Gastroesophageal sphincter (tissue), 4 donors: Measurements from ENCODE around the gene SPRYD3. TPM values are rescaled to one million over a fixed set of nuclear protein-coding genes. Genes with fewer than 3 reads are reported as not detected.

Experiments
- ATAC-seq: fragments of 150-250 bp; one replicate; pipeline ENCODE4 v1.9.1; 2016; ENCODE audit warnings: mild to moderate bottlenecking, moderate library complexity
- H3K27ac ChIP-seq, 4 donors: fragments of 200-600 bp; sonication (generic) in 3 of 4; 1 replicate in 3 of 4; 2 replicates in 1 of 4; pipeline ENCODE4 v1.5.1; 2016 to 2019
- H3K27me3 ChIP-seq: fragments of 200-600 bp; sonication (generic); one replicate; pipeline ENCODE4 v1.5.1; 2019
- H3K36me3 ChIP-seq, 2 donors: fragments of 200-600 bp; sonication (generic); one replicate each; pipeline ENCODE4 v1.5.1; 2019; ENCODE audit warnings: control low read depth in 1 of 2
- H3K4me1 ChIP-seq, 3 donors: fragments of 200-600 bp; sonication (generic); 1 replicate in 2 of 3; 2 replicates in 1 of 3; pipeline ENCODE4 v1.5.1; 2016 to 2019; ENCODE audit warnings: control low read depth in 2 of 3
- H3K4me3 ChIP-seq, 2 donors: fragments of 200-600 bp; sonication (generic); one replicate each; pipeline ENCODE4 v1.5.1; 2019; ENCODE audit warnings: mild to moderate bottlenecking in 1 of 2, moderate library complexity in 1 of 2
- H3K9me3 ChIP-seq, 3 donors: fragments of 200-600 bp; sonication (generic); one replicate each; pipeline ENCODE4 v1.5.1; 2017 to 2019; ENCODE audit warnings: control low read depth in 2 of 3
- EP300 ChIP-seq: sonication (generic); formaldehyde crosslinking; IDR thresholded peaks from one replicate; pipeline ENCODE4 v1.6.1; 2017; ENCODE audit warnings: antibody characterized with exemption, mild to moderate bottlenecking
- POLR2A ChIP-seq, 2 donors: fragments of 450-650 bp; IDR thresholded peaks; one replicate each; pipeline ENCODE4 v1.6.1; 2017; ENCODE audit warnings: antibody characterized with exemption in 2 of 2, mild to moderate bottlenecking in 2 of 2, moderate library complexity in 1 of 2
- POLR2AphosphoS5 ChIP-seq: sonication (generic); formaldehyde crosslinking; IDR thresholded peaks from one replicate; pipeline ENCODE4 v1.6.1; 2017; ENCODE audit warnings: antibody characterized with exemption
- WGBS, 2 donors: methylation state at CpG; one replicate each; pipeline ENCODE4 v1.1.5; 2018; ENCODE audit warnings: low coverage in 1 of 2; 5-methylcytosine and 5-hydroxymethylcytosine counted together
- total RNA-seq, 4 donors: library from RNA; depleted of rRNA; stranded (reverse); fragments of >200 nt; gene quantifications; one replicate each; pipeline ENCODE4 v1.1.0, GENCODE V29; 2016
- TF ChIP-seq, protein P1 (sequence below), 4 experiments: fragments of 200-600 bp in 2 of 4; fragments of 450-650 bp in 2 of 4; sonication (generic) in 1 of 4; IDR thresholded peaks; one replicate each; pipeline ENCODE4 v1.5.1; 2017 to 2019; ENCODE audit warnings: antibody characterized with exemption in 4 of 4, mild to moderate bottlenecking in 2 of 4, moderate library complexity in 2 of 4

Gene SPRYD3
- total RNA-seq, 4 donors from 2014 or later: 79.1 to 137 (median 110) TPM

DNA sequence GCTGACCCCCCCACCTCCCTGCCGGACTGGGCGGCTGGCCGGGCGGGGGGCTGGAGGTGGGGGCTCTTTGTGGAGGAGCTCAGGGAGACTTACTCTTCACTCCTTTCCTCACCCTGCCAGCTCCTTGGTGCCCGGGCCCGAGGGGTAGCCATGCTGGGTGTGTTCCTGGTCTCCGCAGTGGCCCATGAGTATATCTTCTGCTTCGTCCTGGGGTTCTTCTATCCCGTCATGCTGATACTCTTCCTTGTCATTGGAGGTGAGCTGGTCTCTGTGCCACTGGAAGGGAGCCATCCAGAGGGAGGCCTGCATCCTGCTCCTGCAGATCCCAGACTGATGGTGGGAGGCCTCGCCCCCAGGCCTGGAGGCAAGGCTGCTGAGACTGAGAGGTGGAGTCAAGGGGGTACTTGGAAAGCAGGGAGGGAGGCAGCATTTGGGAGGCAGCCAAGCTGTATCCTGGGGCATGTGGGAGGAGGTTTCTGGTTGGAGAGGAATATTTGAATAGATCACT is 43.8 kb upstream of the SPRYD3 start:
- Histone ChIP-seq H3K27me3 (no peaks in the 10 kb centered on the region), H3K27ac (no peak overlapping the region), H3K9me3 (no peaks in the 10 kb centered on the region), H3K4me3 (no peak overlapping the region), H3K36me3 (no peaks in the 10 kb centered on the region), H3K4me1 (no peaks in the 10 kb centered on the region)
- TF ChIP-seq, protein P1, sequence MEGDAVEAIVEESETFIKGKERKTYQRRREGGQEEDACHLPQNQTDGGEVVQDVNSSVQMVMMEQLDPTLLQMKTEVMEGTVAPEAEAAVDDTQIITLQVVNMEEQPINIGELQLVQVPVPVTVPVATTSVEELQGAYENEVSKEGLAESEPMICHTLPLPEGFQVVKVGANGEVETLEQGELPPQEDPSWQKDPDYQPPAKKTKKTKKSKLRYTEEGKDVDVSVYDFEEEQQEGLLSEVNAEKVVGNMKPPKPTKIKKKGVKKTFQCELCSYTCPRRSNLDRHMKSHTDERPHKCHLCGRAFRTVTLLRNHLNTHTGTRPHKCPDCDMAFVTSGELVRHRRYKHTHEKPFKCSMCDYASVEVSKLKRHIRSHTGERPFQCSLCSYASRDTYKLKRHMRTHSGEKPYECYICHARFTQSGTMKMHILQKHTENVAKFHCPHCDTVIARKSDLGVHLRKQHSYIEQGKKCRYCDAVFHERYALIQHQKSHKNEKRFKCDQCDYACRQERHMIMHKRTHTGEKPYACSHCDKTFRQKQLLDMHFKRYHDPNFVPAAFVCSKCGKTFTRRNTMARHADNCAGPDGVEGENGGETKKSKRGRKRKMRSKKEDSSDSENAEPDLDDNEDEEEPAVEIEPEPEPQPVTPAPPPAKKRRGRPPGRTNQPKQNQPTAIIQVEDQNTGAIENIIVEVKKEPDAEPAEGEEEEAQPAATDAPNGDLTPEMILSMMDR (IDR thresholded peaks at IDR 0.05): no peak
- TF ChIP-seq POLR2A (IDR thresholded peaks at IDR 0.05): no peak
- no peak for TF ChIP-seq EP300
- TF ChIP-seq POLR2AphosphoS5: no peak
- 80% methylated on average over 1 of the region's 10 CpGs; no CpG with 5 or more reads in 1 of the 2 donors for WGBS, 2 donors
- ATAC-seq: no peak

DNA sequence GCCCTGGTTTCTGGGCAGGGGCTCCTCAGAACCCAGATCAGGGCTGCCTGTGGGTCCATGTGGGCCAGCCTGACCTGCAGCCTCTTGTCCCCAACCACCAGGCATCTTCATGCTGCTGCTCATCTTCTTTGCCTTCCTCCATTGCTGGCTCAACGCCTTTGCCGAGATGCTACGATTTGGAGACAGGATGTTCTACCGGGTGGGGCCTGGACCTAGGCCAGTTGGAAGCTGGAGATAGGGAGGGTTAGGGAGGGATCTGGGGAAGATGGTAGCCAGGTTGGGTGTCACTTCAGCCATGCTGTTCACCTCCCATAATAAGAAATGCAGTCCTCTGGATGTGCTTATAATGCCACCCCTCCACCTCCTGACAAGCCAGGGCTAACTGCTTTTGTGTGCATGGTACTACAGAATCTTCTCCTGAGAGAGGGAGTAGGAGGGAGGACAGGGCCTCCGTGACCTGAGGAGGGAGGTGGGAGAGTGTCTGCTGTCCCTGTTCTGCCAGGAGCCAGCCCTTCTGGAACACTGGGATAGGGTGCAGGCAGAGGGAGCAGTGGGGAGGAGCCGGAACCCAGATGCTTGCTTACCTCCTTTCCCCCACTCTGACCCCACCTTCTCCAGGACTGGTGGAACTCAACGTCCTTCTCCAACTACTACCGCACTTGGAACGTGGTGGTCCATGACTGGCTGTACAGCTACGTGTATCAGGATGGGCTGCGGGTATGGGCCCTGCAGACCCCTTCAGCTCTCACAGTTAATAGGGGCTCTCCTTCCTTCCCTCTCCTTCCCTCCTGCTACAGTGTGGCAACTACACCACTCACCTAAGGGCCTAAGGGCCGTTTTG is 41.7 kb upstream of the SPRYD3 start:
- WGBS, 2 donors: 78 to 81% methylated on average over 7 to 11 of the region's 12 CpGs
- no peak overlapping the region for H3K4me3 ChIP-seq
- TF ChIP-seq POLR2AphosphoS5 (no peak), EP300 (no peak)
- TF ChIP-seq, protein P1 (IDR thresholded peaks at IDR 0.05): no peak
- no peaks in the 10 kb centered on the region for H3K36me3 ChIP-seq
- H3K9me3 ChIP-seq: no peaks in the 10 kb centered on the region
- peaks cover 0 to 10% (median 3%) of the 10 kb centered on the region in 3 donors for H3K4me1 ChIP-seq
- H3K27ac ChIP-seq: no peak overlapping the region
- ATAC-seq: no peak
- H3K27me3 ChIP-seq: no peaks in the 10 kb centered on the region

DNA sequence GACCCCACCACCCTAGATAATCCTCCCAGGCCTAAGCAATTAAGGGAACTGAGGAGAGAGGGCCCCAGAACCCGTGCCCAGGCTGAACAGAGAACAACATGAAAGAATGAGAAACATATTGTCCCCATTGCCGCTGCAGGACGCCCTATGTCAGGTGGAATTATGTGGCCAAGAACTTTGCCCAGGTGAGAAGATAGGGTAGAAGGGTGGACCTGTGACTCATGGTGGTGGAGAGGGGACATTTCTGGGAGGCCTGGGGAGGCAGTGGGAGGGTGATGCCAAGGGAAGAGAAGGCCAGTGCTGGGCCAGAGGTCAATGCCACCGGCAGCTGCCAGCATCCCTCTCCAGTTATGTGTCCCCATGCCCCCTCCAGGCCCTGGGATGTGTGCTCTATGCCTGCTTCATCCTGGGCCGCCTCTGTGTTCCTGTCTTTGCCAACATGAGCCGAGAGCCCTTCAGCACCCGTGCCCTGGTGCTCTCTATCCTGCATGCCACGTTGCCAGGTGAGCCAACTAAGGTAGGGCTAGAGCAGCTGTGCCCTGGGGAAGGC is 39.6 kb upstream of the SPRYD3 start:
- H3K4me1 ChIP-seq: peaks cover 0 to 17% (median 3%) of the 10 kb centered on the region in 3 donors
- H3K4me3 ChIP-seq: no peak overlapping the region
- 90% methylated on average over 2 to 6 of the region's 8 CpGs for WGBS, 2 donors
- H3K36me3 ChIP-seq: no peaks in the 10 kb centered on the region
- no peaks in the 10 kb centered on the region for H3K27me3 ChIP-seq
- H3K27ac ChIP-seq: no peak overlapping the region
- ATAC-seq: no peak
- no peaks in the 10 kb centered on the region for H3K9me3 ChIP-seq
- TF ChIP-seq, protein P1 (IDR thresholded peaks at IDR 0.05): no peak
- no peak for TF ChIP-seq POLR2AphosphoS5
- TF ChIP-seq POLR2A (IDR thresholded peaks at IDR 0.05): no peak
- no peak for TF ChIP-seq EP300

DNA sequence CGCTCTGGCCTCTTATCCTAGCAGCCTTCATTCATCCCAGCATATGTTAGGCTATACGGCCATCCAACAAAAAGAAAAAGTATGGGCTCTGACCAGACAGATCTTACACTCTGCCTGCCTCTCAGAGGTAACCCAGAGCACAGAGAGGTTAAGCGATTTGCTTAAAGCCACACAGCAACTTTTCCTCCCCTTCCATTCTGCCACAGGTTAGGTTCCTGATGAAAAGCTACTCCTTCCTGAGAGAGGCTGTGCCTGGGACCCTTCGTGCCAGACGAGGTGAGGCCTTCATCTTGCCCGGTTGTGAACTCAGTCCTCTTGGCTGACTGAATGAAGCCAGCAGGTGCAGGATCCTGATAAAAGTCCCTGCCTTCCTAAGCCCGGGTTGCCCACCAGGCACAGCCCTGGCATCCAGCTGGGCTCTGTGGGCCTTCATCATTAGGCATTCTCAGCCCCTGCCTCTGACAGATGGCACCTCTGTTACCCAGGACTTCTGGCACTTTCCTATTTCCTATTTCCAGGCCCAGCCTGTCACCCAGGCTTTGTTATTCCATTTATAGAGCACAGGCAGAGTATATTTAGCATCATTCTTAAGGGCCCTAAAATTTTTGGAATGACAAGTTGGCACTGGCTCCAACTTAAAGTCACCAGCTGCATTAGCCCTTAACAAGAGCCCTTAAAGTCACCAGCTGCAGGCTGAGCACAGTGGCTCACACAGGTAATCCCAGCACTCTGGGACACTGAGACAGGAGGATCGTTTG is 36.9 kb upstream of the SPRYD3 start:
- peak overlapping the region in 2 of 4 donors; percentile 35 to 74 for H3K27ac ChIP-seq
- H3K4me1 ChIP-seq: peaks cover 0 to 17% (median 3%) of the 10 kb centered on the region in 3 donors
- H3K27me3 ChIP-seq: no peaks in the 10 kb centered on the region
- no peak overlapping the region for H3K4me3 ChIP-seq
- no peaks in the 10 kb centered on the region for H3K36me3 ChIP-seq
- ATAC-seq: peak; percentile 53
- 74 to 96% methylated on average over 3 to 5 of the region's 8 CpGs for WGBS, 2 donors
- H3K9me3 ChIP-seq: no peaks in the 10 kb centered on the region
- no peak for TF ChIP-seq EP300
- TF ChIP-seq POLR2AphosphoS5: no peak
- no peak for TF ChIP-seq POLR2A (IDR thresholded peaks at IDR 0.05)
- TF ChIP-seq, protein P1 (IDR thresholded peaks at IDR 0.05): no peak
